K562 (cell line): ENCODE results near the gene SPSB1. TPM values are rescaled to one million over a fixed set of nuclear protein-coding genes. Genes with fewer than 3 reads are reported as not detected.

ENCODE experiments used
- ATAC-seq: fragments of 200-7000 bp; cut with Tn5 transposase; 3 replicates; pipeline ENCODE4 v1.9.1; 2020; ENCODE audit warnings: moderate library complexity
- BruUV-seq: library from RNA; stranded (reverse); fragments of 400-500 nt; replicated peaks from 2 replicates; lab custom pipeline; 2021; lab: Mats Ljungman, UMichigan
- CTCF ChIA-PET: fragments of 300-600 bp; formaldehyde crosslinking; extraction: SDS; loops from one replicate; lab custom pipeline; 2021; ENCODE audit warnings: low intra/inter-chr PET ratio; lab: Yijun Ruan, JAX
- POLR2A ChIA-PET: fragments of 300-600, 350-650 bp; sonication (Branson Sonifier 250); formaldehyde crosslinking; extraction: SDS; loops from one replicate; lab custom pipeline; 2021; ENCODE audit warnings: antibody characterized with exemption, inconsistent platforms; lab: Yijun Ruan, JAX
- DNase-seq, 4 experiments: peaks; one replicate each; pipeline versions ENCODE4 v3.0.0 to v3.0.0-alpha.2; 2011 to 2018; ENCODE audit warnings: low spot score in 3 of 4, mixed read lengths in 3 of 4; ENCODE audit errors: extremely low read depth in 1 of 4
- FAIRE-seq: peaks from 2 replicates; lab custom pipeline; 2011; peaks lifted over from hg19 to GRCh38; lab: Jason Lieb, UNC
- H2AFZ ChIP-seq: 2 replicates; pipeline ENCODE4 v1.6.0; 2011; ENCODE audit warnings: low read depth, low read length, control low read depth, inconsistent platforms
- H3K27ac ChIP-seq: fragments of 200-600 bp; 3 replicates; pipeline ENCODE4 v1.8.0; 2011; ENCODE audit warnings: low read depth, mild to moderate bottlenecking, control low read depth, inconsistent platforms, low read length, moderate library complexity, mixed read lengths; ENCODE audit errors: extremely low read depth
- H3K27me3 ChIP-seq, 2 experiments: fragments of 300-600 bp in 1 of 2; 2 replicates in 1 of 2; 3 replicates in 1 of 2; pipeline versions ENCODE4 v1.6.0 to v1.8.0; 2011; ENCODE audit warnings: inconsistent platforms in 2 of 2, low read length in 2 of 2, mild to moderate bottlenecking in 1 of 2, mixed read lengths in 1 of 2, moderate library complexity in 1 of 2; ENCODE audit not compliant: control insufficient read depth in 2 of 2, insufficient read depth in 2 of 2
- H3K36me3 ChIP-seq: fragments of 300-600 bp; 3 replicates; pipeline ENCODE4 v1.8.0; 2011; ENCODE audit warnings: mild to moderate bottlenecking, low read length, inconsistent platforms; ENCODE audit not compliant: control insufficient read depth, insufficient read depth
- H3K4me1 ChIP-seq, 2 experiments: fragments of 200-600 bp in 1 of 2; replicated peaks in 1 of 2; 2 replicates in 1 of 2; 3 replicates in 1 of 2; pipeline versions ENCODE4 v1.5.1 to v1.8.0; 2011; ENCODE audit warnings: inconsistent platforms in 2 of 2, low read length in 2 of 2, mild to moderate bottlenecking in 1 of 2, mixed read lengths in 1 of 2, moderate library complexity in 1 of 2; ENCODE audit not compliant: control insufficient read depth in 2 of 2, insufficient read depth in 2 of 2
- H3K4me2 ChIP-seq: 2 replicates; pipeline ENCODE4 v1.6.1; 2011; ENCODE audit warnings: low read length, control low read depth, inconsistent platforms, mixed read lengths; ENCODE audit not compliant: insufficient read depth
- H3K4me3 ChIP-seq: fragments of 200-600 bp; sonication (generic), shearing (Covaris generic); 2 replicates; pipeline ENCODE4 v1.5.1; 2016; ENCODE audit warnings: control low read depth, inconsistent platforms
- H3K79me2 ChIP-seq: fragments of 200-600 bp; 3 replicates; pipeline ENCODE4 v1.8.0; 2011; ENCODE audit warnings: low read length, inconsistent platforms; ENCODE audit not compliant: control insufficient read depth, insufficient read depth
- H3K9ac ChIP-seq, 2 experiments: 2 replicates each; pipeline versions ENCODE4 v1.6.0 to v1.6.1; 2011; ENCODE audit warnings: low read depth in 2 of 2, low read length in 2 of 2, control low read depth in 1 of 2, inconsistent platforms in 1 of 2, mild to moderate bottlenecking in 1 of 2, mixed read lengths in 1 of 2; ENCODE audit not compliant: insufficient read depth in 1 of 2
- H3K9me1 ChIP-seq: one replicate; pipeline ENCODE4 v1.6.0; 2011; ENCODE audit warnings: inconsistent platforms, mild to moderate bottlenecking, low read length, moderate library complexity; ENCODE audit not compliant: control insufficient read depth, insufficient read depth
- H3K9me3 ChIP-seq: replicated peaks from 2 replicates; pipeline ENCODE4 v1.5.1; 2011; ENCODE audit warnings: low read depth, low read length, inconsistent platforms; ENCODE audit not compliant: control insufficient read depth, insufficient read depth
- H4K20me1 ChIP-seq: replicated peaks from 2 replicates; pipeline ENCODE4 v1.6.1; 2011; ENCODE audit warnings: low read length, inconsistent platforms, mixed read lengths; ENCODE audit not compliant: control insufficient read depth, insufficient read depth
- ADNP ChIP-seq: fragments of 200-800 bp; sonication (Bioruptor generic); IDR thresholded peaks from 2 replicates; pipeline ENCODE4 v1.6.1; 2016; ENCODE audit warnings: missing genetic modification characterization, missing compliant biosample characterization
- CEBPB ChIP-seq: fragments of 450-650 bp; IDR thresholded peaks from 2 replicates; pipeline ENCODE4 v1.6.1; 2016; ENCODE audit warnings: missing genetic modification characterization, missing compliant biosample characterization
- EP300 ChIP-seq: IDR thresholded peaks from 2 replicates; pipeline ENCODE4 v1.6.1; 2012; ENCODE audit warnings: low read length, improper control_type of control experiment
- LEF1 ChIP-seq: fragments of 450-650 bp; IDR thresholded peaks from 2 replicates; pipeline ENCODE4 v1.6.1; 2016; ENCODE audit warnings: mild to moderate bottlenecking
- MTA1 ChIP-seq: fragments of 450-650 bp; IDR thresholded peaks from 2 replicates; pipeline ENCODE4 v1.6.1; 2017; ENCODE audit warnings: borderline replicate concordance
- MTA2 ChIP-seq: fragments of 450-650 bp; IDR thresholded peaks from 2 replicates; pipeline ENCODE4 v1.6.1; 2016; ENCODE audit warnings: low read depth
- NCOR1 ChIP-seq: fragments of 450-650 bp; IDR thresholded peaks from 2 replicates; pipeline ENCODE4 v1.6.1; 2016; ENCODE audit warnings: mild to moderate bottlenecking, moderate library complexity
- NFIC ChIP-seq: fragments of 450-650 bp; IDR thresholded peaks from 2 replicates; pipeline ENCODE4 v1.6.1; 2017; ENCODE audit warnings: mild to moderate bottlenecking, inconsistent platforms
- POLR2AphosphoS5 ChIP-seq: IDR thresholded peaks from 2 replicates; pipeline ENCODE4 v1.6.1; 2011; ENCODE audit warnings: mild to moderate bottlenecking, low read depth, low read length, moderate library complexity; ENCODE audit not compliant: control insufficient read depth, insufficient read depth
- PTBP1 ChIP-seq: fragments of 200-400 bp; formaldehyde crosslinking; IDR thresholded peaks from 2 replicates; pipeline ENCODE4 v1.6.1; 2017; ENCODE audit warnings: low read depth, low read length
- SOX6 ChIP-seq: fragments of 450-650 bp; IDR thresholded peaks from 2 replicates; pipeline ENCODE4 v1.6.1; 2014; ENCODE audit warnings: mild to moderate bottlenecking
- TAL1 ChIP-seq: fragments of 450-650 bp; IDR thresholded peaks from 2 replicates; pipeline ENCODE4 v1.6.1; 2016; ENCODE audit warnings: mild to moderate bottlenecking
- TRIM24 ChIP-seq, 2 experiments: fragments of 450-650 bp; IDR thresholded peaks; 2 replicates each; pipeline ENCODE4 v1.6.1; 2016
- ZKSCAN1 ChIP-seq: fragments of 150-350 bp; IDR thresholded peaks from 2 replicates; pipeline ENCODE4 v1.6.1; 2016; ENCODE audit warnings: low read depth, low read length
- ZKSCAN3 ChIP-seq: fragments of 250-450 bp; sonication (Bioruptor Pico); IDR thresholded peaks from 2 replicates; pipeline ENCODE4 v1.4.0; 2020
- WGBS: fragments of 100-300 bp; shearing (Covaris generic); methylation state at CpG from one replicate; pipeline ENCODE4 v1.1.6; 2016; ENCODE audit warnings: low coverage, mixed read lengths; ENCODE audit not compliant: insufficient coverage; ENCODE audit errors: missing lambda C conversion rate; 5-methylcytosine and 5-hydroxymethylcytosine counted together
- in situ Hi-C: fragments of 300-500 bp; cut with MboI; formaldehyde crosslinking; loops from 4 replicates; pipeline ENCODE4 v1.15.0; 2018; ENCODE audit warnings: inconsistent platforms, mixed read lengths
- intact Hi-C: fragments of 100-400 bp; cut with micrococcal nuclease; formaldehyde crosslinking; loops from 2 replicates; pipeline ENCODE4 v1.14.2; 2022
- polyA plus RNA-seq, 8 experiments: library from polyadenylated mRNA; depleted of rRNA in 4 of 8; stranded (reverse) in 5 of 8; unstranded in 3 of 8; fragments of >200 nt; fragmentation: Nextera tagmentation in 2 of 8; fragmentation: Illumina TruSeq in 1 of 8; extraction: Ambion mirVana in 2 of 8; extraction: Trizol in 1 of 8; gene quantifications; 2 replicates each; pipeline versions ENCODE4 v1.2.1 to v1.2.3, GENCODE V29; 2011 to 2014; ENCODE audit warnings: inconsistent platforms in 1 of 8, missing spikeins in 1 of 8
- total RNA-seq, 7 experiments: library from RNA; depleted of rRNA in 6 of 7; stranded (reverse); fragments of >200 nt in 6 of 7; fragmentation: Illumina TruSeq in 2 of 7; extraction: Trizol in 2 of 7; gene quantifications; 2 replicates each; pipeline versions ENCODE4 v1.2.1 to v1.2.3, GENCODE V29; 2011 to 2021; ENCODE audit warnings: low replicate concordance in 1 of 7
- TF ChIP-seq, protein P1 (sequence below): fragments of 250-450 bp; sonication (Bioruptor Pico); IDR thresholded peaks from 2 replicates; pipeline ENCODE4 v1.8.0; 2021; ENCODE audit warnings: mild to moderate bottlenecking, moderate library complexity
- TF ChIP-seq, protein P2 (sequence below): fragments of 450-650 bp; formaldehyde crosslinking; conservative IDR thresholded peaks from 2 replicates; pipeline ENCODE4 v1.4.0; 2022; ENCODE audit warnings: mild to moderate bottlenecking, missing genetic modification characterization
- TF ChIP-seq, protein P3 (sequence below): sonication (generic); formaldehyde crosslinking; IDR thresholded peaks from 2 replicates; pipeline ENCODE4 v1.8.0; 2022; ENCODE audit warnings: mild to moderate bottlenecking, low read depth, missing genetic modification reagents

SPSB1 gene
- total and polyA plus RNA-seq, 9 of the 15 experiments (the other 6 are each of a cell fraction or from before 2014, with no cell fraction given) = 0.06 to 0.35 (median 0.14) TPM; not detected in 6

DNA sequence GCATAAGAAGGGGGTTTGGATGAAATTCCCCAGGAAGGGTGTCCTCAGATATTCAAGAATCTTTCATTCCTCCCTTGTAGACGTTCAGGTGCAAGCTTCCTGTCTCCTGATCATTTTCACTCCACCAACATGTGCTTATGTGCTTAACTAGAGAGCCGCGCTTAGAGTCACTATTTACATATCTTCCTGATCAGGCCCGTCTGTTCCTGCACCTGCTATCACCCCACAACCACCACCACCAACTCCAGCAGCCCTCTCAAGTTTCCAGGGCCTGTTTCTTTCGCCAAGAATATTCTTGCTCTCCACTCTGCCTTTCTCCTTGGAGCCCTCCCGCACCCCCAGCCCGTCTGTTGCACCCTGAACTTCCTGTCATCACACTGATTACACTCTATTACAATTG lies 113.4 kb downstream of the SPSB1 start (continued):
- TF ChIP-seq, protein P1, sequence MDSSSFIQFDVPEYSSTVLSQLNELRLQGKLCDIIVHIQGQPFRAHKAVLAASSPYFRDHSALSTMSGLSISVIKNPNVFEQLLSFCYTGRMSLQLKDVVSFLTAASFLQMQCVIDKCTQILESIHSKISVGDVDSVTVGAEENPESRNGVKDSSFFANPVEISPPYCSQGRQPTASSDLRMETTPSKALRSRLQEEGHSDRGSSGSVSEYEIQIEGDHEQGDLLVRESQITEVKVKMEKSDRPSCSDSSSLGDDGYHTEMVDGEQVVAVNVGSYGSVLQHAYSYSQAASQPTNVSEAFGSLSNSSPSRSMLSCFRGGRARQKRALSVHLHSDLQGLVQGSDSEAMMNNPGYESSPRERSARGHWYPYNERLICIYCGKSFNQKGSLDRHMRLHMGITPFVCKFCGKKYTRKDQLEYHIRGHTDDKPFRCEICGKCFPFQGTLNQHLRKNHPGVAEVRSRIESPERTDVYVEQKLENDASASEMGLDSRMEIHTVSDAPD (CRISPR knock-in tag) = no peak
- TF ChIP-seq TAL1 = no peak
- TF ChIP-seq NCOR1 = no peak
- no peak for TF ChIP-seq ZKSCAN3
- no peak for TF ChIP-seq MTA1

DNA sequence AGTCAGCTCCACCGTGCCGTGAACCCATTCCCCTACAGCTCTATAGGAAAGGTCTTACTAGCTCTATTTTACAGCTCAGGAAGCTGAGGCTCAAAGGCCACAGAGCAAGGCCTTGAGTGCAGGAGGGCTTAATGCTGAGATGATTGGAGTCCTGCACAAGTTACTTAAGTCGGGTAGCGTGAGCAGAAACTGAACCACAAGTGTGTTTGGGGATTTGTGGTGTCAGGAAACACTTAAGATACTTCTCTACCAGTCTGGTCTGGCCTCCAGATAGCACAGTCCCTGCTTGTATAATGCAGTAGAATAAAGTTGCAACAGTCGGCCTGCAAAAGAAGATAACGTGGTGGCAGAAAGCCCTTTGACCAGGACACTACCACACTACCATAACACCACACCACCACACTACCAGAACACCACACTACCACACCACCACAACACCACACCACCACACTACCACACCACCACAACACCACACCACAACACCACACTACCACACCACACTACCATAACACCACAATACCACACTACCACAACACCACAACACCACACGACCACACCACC lies 118.1 kb downstream of the SPSB1 start:
- FAIRE-seq = peak; percentile 99
- peak in 2 of 4 experiments; percentile 47 to 49 for DNase-seq
- WGBS = 2% methylated on average over 7 of the region's 7 CpGs
- Histone ChIP-seq H3K4me3 (no peak overlapping the region), H3K27ac (no peak overlapping the region), H3K4me1 (peaks cover 0 to 17% of the 10 kb centered on the region in 2 experiments; a peak in 3 of 5 replicates), H3K79me2 (no peaks in the 10 kb centered on the region), H3K9me1 (peaks cover 3% of the 10 kb centered on the region), H3K9ac (no peak overlapping the region), H3K9me3 (no peaks in the 10 kb centered on the region), H3K27me3 (peaks cover 9 to 32% of the 10 kb centered on the region in 2 experiments; a peak in 4 of 5 replicates), H2AFZ (no peak overlapping the region), H3K4me2 (no peak overlapping the region), H4K20me1 (no peaks in the 10 kb centered on the region; the same call in 1 of the 2 replicates), H3K36me3 (no peaks in the 10 kb centered on the region; the same call in 2 of the 3 replicates)
- POLR2A ChIA-PET = no interaction called here
- in situ Hi-C loops (no loop called here), intact Hi-C loops (no loop called here)
- CTCF ChIA-PET = no interaction called here
- peak; percentile 69 for ATAC-seq
- BruUV-seq = no TSS peak
- peak; percentile 91 for TF ChIP-seq ZKSCAN1
- no peak for TF ChIP-seq EP300
- peak; percentile 60; the same call in 1 of the 2 replicates for TF ChIP-seq POLR2AphosphoS5
- TF ChIP-seq TRIM24 (IDR thresholded peaks at IDR 0.05) = peak; percentile 74 to 80
- TF ChIP-seq, protein P2, sequence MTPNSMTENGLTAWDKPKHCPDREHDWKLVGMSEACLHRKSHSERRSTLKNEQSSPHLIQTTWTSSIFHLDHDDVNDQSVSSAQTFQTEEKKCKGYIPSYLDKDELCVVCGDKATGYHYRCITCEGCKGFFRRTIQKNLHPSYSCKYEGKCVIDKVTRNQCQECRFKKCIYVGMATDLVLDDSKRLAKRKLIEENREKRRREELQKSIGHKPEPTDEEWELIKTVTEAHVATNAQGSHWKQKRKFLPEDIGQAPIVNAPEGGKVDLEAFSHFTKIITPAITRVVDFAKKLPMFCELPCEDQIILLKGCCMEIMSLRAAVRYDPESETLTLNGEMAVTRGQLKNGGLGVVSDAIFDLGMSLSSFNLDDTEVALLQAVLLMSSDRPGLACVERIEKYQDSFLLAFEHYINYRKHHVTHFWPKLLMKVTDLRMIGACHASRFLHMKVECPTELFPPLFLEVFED (CRISPR knock-in tag) = 0 out of 2 replicates have a peak, but pooled peaks have one; percentile 55
- peak; percentile 66 for TF ChIP-seq MTA2
- TF ChIP-seq, protein P1 (CRISPR knock-in tag) = peak; percentile 87
- no peak for TF ChIP-seq PTBP1
- TF ChIP-seq, protein P3, sequence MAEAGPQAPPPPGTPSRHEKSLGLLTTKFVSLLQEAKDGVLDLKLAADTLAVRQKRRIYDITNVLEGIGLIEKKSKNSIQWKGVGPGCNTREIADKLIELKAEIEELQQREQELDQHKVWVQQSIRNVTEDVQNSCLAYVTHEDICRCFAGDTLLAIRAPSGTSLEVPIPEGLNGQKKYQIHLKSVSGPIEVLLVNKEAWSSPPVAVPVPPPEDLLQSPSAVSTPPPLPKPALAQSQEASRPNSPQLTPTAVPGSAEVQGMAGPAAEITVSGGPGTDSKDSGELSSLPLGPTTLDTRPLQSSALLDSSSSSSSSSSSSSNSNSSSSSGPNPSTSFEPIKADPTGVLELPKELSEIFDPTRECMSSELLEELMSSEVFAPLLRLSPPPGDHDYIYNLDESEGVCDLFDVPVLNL (CRISPR knock-in tag) = 0 out of 2 replicates have a peak, but pooled peaks have one; percentile 18
- peak; percentile 59 for TF ChIP-seq NFIC
- TF ChIP-seq SOX6 = 0 out of 2 replicates have a peak, but pooled peaks have one; percentile 11
- TF ChIP-seq CEBPB = peak; percentile 74
- peak; percentile 87 for TF ChIP-seq TAL1
- no peak for TF ChIP-seq LEF1
- peak; percentile 74 for TF ChIP-seq ADNP (tag)
